HEK293 (cell line): ENCODE measurements around the gene CEP44.

Source experiments
- BCL6B ChIP-seq: fragments of 450-650 bp; formaldehyde crosslinking; IDR thresholded peaks from 2 replicates; pipeline ENCODE4 v1.5.1; 2017; ENCODE audit warnings: missing biosample characterization, missing genetic modification characterization
- EGR2 ChIP-seq: fragments of 450-650 bp; formaldehyde crosslinking; IDR thresholded peaks from 2 replicates; pipeline ENCODE4 v1.5.1; 2016; ENCODE audit warnings: low read depth, missing biosample characterization, missing genetic modification characterization
- FEZF1 ChIP-seq: fragments of 450-650 bp; formaldehyde crosslinking; IDR thresholded peaks from 2 replicates; pipeline ENCODE4 v1.5.1; 2016; ENCODE audit warnings: missing biosample characterization, missing genetic modification characterization
- HOXD13 ChIP-seq: sonication (generic); formaldehyde crosslinking; IDR thresholded peaks from 2 replicates; pipeline ENCODE4 v1.8.0; 2022; ENCODE audit warnings: missing genetic modification reagents, borderline replicate concordance
- PRDM1 ChIP-seq: fragments of 450-650 bp; formaldehyde crosslinking; IDR thresholded peaks from 2 replicates; pipeline ENCODE4; 2016; ENCODE audit warnings: missing biosample characterization, missing genetic modification characterization
- PRDM10 ChIP-seq: fragments of 450-650 bp; formaldehyde crosslinking; IDR thresholded peaks from 2 replicates; pipeline ENCODE4 v1.5.1; 2016; ENCODE audit warnings: missing biosample characterization, missing genetic modification characterization
- PRDM4 ChIP-seq: fragments of 450-650 bp; formaldehyde crosslinking; IDR thresholded peaks from 2 replicates; pipeline ENCODE4 v1.5.1; 2017; ENCODE audit warnings: missing biosample characterization, missing genetic modification characterization
- SP3 ChIP-seq: fragments of 450-650 bp; formaldehyde crosslinking; IDR thresholded peaks from 2 replicates; pipeline ENCODE4 v1.5.1; 2016; ENCODE audit warnings: missing biosample characterization, missing genetic modification characterization
- WT1 ChIP-seq: fragments of 450-650 bp; formaldehyde crosslinking; IDR thresholded peaks from 2 replicates; pipeline ENCODE4 v1.5.1; 2016; ENCODE audit warnings: missing biosample characterization, missing genetic modification characterization
- ZBTB21 ChIP-seq: fragments of 450-650 bp; formaldehyde crosslinking; IDR thresholded peaks from 2 replicates; pipeline ENCODE4 v1.5.1; 2017; ENCODE audit warnings: missing biosample characterization, missing genetic modification characterization
- ZNF211 ChIP-seq: fragments of 450-650 bp; formaldehyde crosslinking; IDR thresholded peaks from 2 replicates; pipeline ENCODE4 v1.5.1; 2016; ENCODE audit warnings: low read depth, missing biosample characterization, missing genetic modification characterization
- ZNF248 ChIP-seq: fragments of 450-650 bp; formaldehyde crosslinking; IDR thresholded peaks from 2 replicates; pipeline ENCODE4 v1.5.1; 2017; ENCODE audit warnings: missing biosample characterization, missing genetic modification characterization
- ZNF473 ChIP-seq: fragments of 450-650 bp; formaldehyde crosslinking; IDR thresholded peaks from 2 replicates; pipeline ENCODE4 v1.5.1; 2017; ENCODE audit warnings: missing biosample characterization, missing genetic modification characterization
- ZNF501 ChIP-seq: fragments of 450-650 bp; formaldehyde crosslinking; IDR thresholded peaks from 2 replicates; pipeline ENCODE4 v1.5.1; 2016; ENCODE audit warnings: missing biosample characterization, missing genetic modification characterization
- ZNF529 ChIP-seq: fragments of 450-650 bp; formaldehyde crosslinking; IDR thresholded peaks from 2 replicates; pipeline ENCODE4 v1.5.1; 2017; ENCODE audit warnings: missing genetic modification characterization, missing biosample characterization; ENCODE audit not compliant: insufficient replicate concordance
- ZNF544 ChIP-seq: fragments of 450-650 bp; formaldehyde crosslinking; IDR thresholded peaks from 2 replicates; pipeline ENCODE4 v1.5.0; 2017; ENCODE audit warnings: missing biosample characterization, missing genetic modification characterization
- ZNF558 ChIP-seq: fragments of 450-650 bp; formaldehyde crosslinking; IDR thresholded peaks from 2 replicates; pipeline ENCODE4 v1.5.1; 2016; ENCODE audit warnings: missing biosample characterization, missing genetic modification characterization
- ZNF561 ChIP-seq: fragments of 450-650 bp; IDR thresholded peaks from 2 replicates; pipeline ENCODE4 v1.5.1; 2018; ENCODE audit warnings: missing biosample characterization, missing genetic modification characterization, borderline replicate concordance
- ZNF600 ChIP-seq: fragments of 450-650 bp; formaldehyde crosslinking; IDR thresholded peaks from 2 replicates; pipeline ENCODE4 v1.5.1; 2016; ENCODE audit warnings: missing biosample characterization, missing genetic modification characterization
- ZNF658 ChIP-seq: fragments of 450-650 bp; formaldehyde crosslinking; IDR thresholded peaks from 2 replicates; pipeline ENCODE4; 2016; ENCODE audit warnings: missing biosample characterization, missing genetic modification characterization
- TF ChIP-seq, protein P1 (sequence below): fragments of 450-650 bp; IDR thresholded peaks from 2 replicates; pipeline ENCODE4 v1.5.1; 2018; ENCODE audit warnings: missing biosample characterization, missing genetic modification characterization
- TF ChIP-seq, protein P2 (sequence below): fragments of 450-650 bp; formaldehyde crosslinking; IDR thresholded peaks from 2 replicates; pipeline ENCODE4 v1.5.1; 2016; ENCODE audit warnings: missing biosample characterization, missing genetic modification characterization
- TF ChIP-seq, protein P3 (sequence below): fragments of 450-650 bp; formaldehyde crosslinking; IDR thresholded peaks from 2 replicates; pipeline ENCODE4 v1.5.1; 2016; ENCODE audit warnings: missing biosample characterization, missing genetic modification characterization, borderline replicate concordance
- TF ChIP-seq, protein P4 (sequence below): fragments of 450-650 bp; formaldehyde crosslinking; IDR thresholded peaks from 2 replicates; pipeline ENCODE4 v1.5.1; 2016; ENCODE audit warnings: missing biosample characterization, missing genetic modification characterization, borderline replicate concordance

The CEP44 gene

GRCh38 chr4:174282836-174283506, 740 bp upstream of the CEP44 start (continued):
- TF ChIP-seq, protein P1, sequence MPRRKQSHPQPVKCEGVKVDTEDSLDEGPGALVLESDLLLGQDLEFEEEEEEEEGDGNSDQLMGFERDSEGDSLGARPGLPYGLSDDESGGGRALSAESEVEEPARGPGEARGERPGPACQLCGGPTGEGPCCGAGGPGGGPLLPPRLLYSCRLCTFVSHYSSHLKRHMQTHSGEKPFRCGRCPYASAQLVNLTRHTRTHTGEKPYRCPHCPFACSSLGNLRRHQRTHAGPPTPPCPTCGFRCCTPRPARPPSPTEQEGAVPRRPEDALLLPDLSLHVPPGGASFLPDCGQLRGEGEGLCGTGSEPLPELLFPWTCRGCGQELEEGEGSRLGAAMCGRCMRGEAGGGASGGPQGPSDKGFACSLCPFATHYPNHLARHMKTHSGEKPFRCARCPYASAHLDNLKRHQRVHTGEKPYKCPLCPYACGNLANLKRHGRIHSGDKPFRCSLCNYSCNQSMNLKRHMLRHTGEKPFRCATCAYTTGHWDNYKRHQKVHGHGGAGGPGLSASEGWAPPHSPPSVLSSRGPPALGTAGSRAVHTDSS, result no peak
- TF ChIP-seq, protein P2, sequence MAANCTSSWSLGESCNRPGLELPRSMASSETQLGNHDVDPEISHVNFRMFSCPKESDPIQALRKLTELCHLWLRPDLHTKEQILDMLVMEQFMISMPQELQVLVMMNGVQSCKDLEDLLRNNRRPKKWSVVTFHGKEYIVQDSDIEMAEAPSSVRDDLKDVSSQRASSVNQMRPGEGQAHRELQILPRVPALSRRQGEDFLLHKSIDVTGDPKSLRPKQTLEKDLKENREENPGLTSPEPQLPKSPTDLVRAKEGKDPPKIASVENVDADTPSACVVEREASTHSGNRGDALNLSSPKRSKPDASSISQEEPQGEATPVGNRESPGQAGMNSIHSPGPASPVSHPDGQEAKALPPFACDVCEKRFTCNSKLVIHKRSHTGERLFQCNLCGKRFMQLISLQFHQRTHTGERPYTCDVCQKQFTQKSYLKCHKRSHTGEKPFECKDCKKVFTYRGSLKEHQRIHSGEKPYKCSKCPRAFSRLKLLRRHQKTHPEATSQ (tag by site-specific recombination), result no peak
- TF ChIP-seq FEZF1 (no peak), ZNF658 (tag by site-specific recombination) (no peak), WT1 (tag by site-specific recombination) (no peak), ZNF248 (tag by site-specific recombination) (no peak), PRDM1 (tag by site-specific recombination) (peak; percentile 33; the same call in 1 of the 2 replicates), PRDM10 (tag by site-specific recombination) (no peak), EGR2 (tag by site-specific recombination) (no peak), ZNF211 (tag by site-specific recombination) (no peak), ZNF473 (tag by site-specific recombination) (no peak), HOXD13 (no peak), PRDM4 (tag by site-specific recombination) (no peak), ZNF501 (tag by site-specific recombination) (no peak), ZBTB21 (no peak), ZNF544 (tag by site-specific recombination) (no peak), SP3 (tag by site-specific recombination) (peak; percentile 4; the same call in 1 of the 2 replicates), ZNF600 (tag by site-specific recombination) (0 out of 2 replicates have a peak, but pooled peaks have one; percentile 35), ZNF558 (tag by site-specific recombination) (no peak), ZNF561 (no peak), BCL6B (tag by site-specific recombination) (0 out of 2 replicates have a peak, but pooled peaks have one; percentile 14), ZNF529 (no peak)
- TF ChIP-seq, protein P3, sequence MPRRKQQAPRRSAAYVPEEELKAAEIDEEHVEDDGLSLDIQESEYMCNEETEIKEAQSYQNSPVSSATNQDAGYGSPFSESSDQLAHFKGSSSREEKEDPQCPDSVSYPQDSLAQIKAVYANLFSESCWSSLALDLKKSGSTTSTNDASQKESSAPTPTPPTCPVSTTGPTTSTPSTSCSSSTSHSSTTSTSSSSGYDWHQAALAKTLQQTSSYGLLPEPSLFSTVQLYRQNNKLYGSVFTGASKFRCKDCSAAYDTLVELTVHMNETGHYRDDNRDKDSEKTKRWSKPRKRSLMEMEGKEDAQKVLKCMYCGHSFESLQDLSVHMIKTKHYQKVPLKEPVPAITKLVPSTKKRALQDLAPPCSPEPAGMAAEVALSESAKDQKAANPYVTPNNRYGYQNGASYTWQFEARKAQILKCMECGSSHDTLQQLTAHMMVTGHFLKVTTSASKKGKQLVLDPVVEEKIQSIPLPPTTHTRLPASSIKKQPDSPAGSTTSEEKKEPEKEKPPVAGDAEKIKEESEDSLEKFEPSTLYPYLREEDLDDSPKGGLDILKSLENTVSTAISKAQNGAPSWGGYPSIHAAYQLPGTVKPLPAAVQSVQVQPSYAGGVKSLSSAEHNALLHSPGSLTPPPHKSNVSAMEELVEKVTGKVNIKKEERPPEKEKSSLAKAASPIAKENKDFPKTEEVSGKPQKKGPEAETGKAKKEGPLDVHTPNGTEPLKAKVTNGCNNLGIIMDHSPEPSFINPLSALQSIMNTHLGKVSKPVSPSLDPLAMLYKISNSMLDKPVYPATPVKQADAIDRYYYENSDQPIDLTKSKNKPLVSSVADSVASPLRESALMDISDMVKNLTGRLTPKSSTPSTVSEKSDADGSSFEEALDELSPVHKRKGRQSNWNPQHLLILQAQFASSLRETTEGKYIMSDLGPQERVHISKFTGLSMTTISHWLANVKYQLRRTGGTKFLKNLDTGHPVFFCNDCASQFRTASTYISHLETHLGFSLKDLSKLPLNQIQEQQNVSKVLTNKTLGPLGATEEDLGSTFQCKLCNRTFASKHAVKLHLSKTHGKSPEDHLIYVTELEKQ, result no peak
- TF ChIP-seq, protein P4, sequence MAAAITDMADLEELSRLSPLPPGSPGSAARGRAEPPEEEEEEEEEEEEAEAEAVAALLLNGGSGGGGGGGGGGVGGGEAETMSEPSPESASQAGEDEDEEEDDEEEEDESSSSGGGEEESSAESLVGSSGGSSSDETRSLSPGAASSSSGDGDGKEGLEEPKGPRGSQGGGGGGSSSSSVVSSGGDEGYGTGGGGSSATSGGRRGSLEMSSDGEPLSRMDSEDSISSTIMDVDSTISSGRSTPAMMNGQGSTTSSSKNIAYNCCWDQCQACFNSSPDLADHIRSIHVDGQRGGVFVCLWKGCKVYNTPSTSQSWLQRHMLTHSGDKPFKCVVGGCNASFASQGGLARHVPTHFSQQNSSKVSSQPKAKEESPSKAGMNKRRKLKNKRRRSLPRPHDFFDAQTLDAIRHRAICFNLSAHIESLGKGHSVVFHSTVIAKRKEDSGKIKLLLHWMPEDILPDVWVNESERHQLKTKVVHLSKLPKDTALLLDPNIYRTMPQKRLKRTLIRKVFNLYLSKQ (tag by site-specific recombination), result no peak
